Fibroblast of lung (primary cell): ENCODE data around the gene PDE5A. TPM values are rescaled to one million over a fixed set of nuclear protein-coding genes. Genes with fewer than 3 reads are reported as not detected.

ENCODE experiments used
- DNase-seq, 2 donors: peaks; one replicate each; pipeline versions ENCODE4 v3.0.0 to v3.0.0-alpha.2; 2010; ENCODE audit warnings: low read depth in 2 of 2
- H2AFZ ChIP-seq: 2 replicates; pipeline ENCODE4 v1.5.1; 2012; ENCODE audit warnings: low read length, control low read depth, inconsistent platforms
- H3K27ac ChIP-seq: 2 replicates; pipeline ENCODE4 v1.5.1; 2011; ENCODE audit warnings: low read length, control low read depth; ENCODE audit not compliant: insufficient read depth
- H3K27me3 ChIP-seq: 2 replicates; pipeline ENCODE4 v1.5.1; 2011; ENCODE audit warnings: mild to moderate bottlenecking, low read length; ENCODE audit not compliant: control insufficient read depth, insufficient read depth
- H3K36me3 ChIP-seq: 2 replicates; pipeline ENCODE4 v1.5.1; 2011; ENCODE audit warnings: low read length; ENCODE audit not compliant: control insufficient read depth, insufficient read depth
- H3K4me1 ChIP-seq: 2 replicates; pipeline ENCODE4 v1.5.1; 2011; ENCODE audit warnings: low read length; ENCODE audit not compliant: control insufficient read depth, insufficient read depth; ENCODE audit errors: extremely low read depth
- H3K4me2 ChIP-seq: 2 replicates; pipeline ENCODE4 v1.5.1; 2011; ENCODE audit warnings: low read length, control low read depth; ENCODE audit not compliant: insufficient read depth; ENCODE audit errors: extremely low read depth
- H3K4me3 ChIP-seq, 4 experiments: fragments of 200-600 bp in 1 of 4; sonication (generic) in 1 of 4; replicated peaks in 1 of 4; 2 replicates each; pipeline ENCODE4 v1.5.1; 2011 to 2016; ENCODE audit warnings: low read length in 4 of 4, low read depth in 3 of 4, mild to moderate bottlenecking in 3 of 4, control low read depth in 2 of 4, inconsistent platforms in 1 of 4, mixed read lengths in 1 of 4; ENCODE audit not compliant: insufficient read depth in 1 of 4; ENCODE audit errors: control extremely low read depth in 1 of 4
- H3K79me2 ChIP-seq: 2 replicates; pipeline ENCODE4 v1.5.1; 2012; ENCODE audit warnings: mild to moderate bottlenecking, low read length, inconsistent platforms; ENCODE audit not compliant: control insufficient read depth, insufficient read depth
- H3K9ac ChIP-seq: 2 replicates; pipeline ENCODE4 v1.5.1; 2011; ENCODE audit warnings: mild to moderate bottlenecking, low read length, control low read depth; ENCODE audit not compliant: insufficient read depth
- H3K9me3 ChIP-seq: 2 replicates; pipeline ENCODE4 v1.5.1; 2012; ENCODE audit warnings: low read depth, low read length; ENCODE audit not compliant: control insufficient read depth, insufficient read depth
- H4K20me1 ChIP-seq: 2 replicates; pipeline ENCODE4 v1.5.1; 2011; ENCODE audit warnings: low read length; ENCODE audit not compliant: control insufficient read depth, insufficient read depth; ENCODE audit errors: extremely low read depth
- CTCF ChIP-seq, 2 donors: IDR thresholded peaks in 1 of 2; conservative IDR thresholded peaks in 1 of 2; 1 replicate in 1 of 2; 2 replicates in 1 of 2; pipeline ENCODE4 v1.5.1; 2011 to 2012; ENCODE audit warnings: low read length in 2 of 2, control low read depth in 1 of 2, inconsistent platforms in 1 of 2, low read depth in 1 of 2, mild to moderate bottlenecking in 1 of 2
- EZH2 ChIP-seq: IDR thresholded peaks from 2 replicates; pipeline ENCODE4 v1.5.1; 2012; ENCODE audit warnings: low read length, control low read depth, mild to moderate bottlenecking; ENCODE audit errors: missing control alignments
- polyA plus RNA-seq, 2 donors: library from polyadenylated mRNA; depleted of rRNA in 1 of 2; stranded (reverse) in 1 of 2; unstranded in 1 of 2; fragments of >200 nt; gene quantifications; 2 replicates each; pipeline ENCODE4 v1.2.1, GENCODE V29; 2011 to 2012; ENCODE audit warnings: missing spikeins in 1 of 2
- total RNA-seq: library from RNA; depleted of rRNA; stranded (reverse); fragments of >200 nt; gene quantifications from 2 replicates; pipeline ENCODE4 v1.2.1, GENCODE V29; 2014

Gene PDE5A
- total and polyA plus RNA-seq, 2 donors (not counting 1 experiment from before 2014, with no cell fraction given), result 197 to 832 TPM

GRCh38 chr4:119623025-119623424, 5.6 kb downstream of the PDE5A start:
- Histone ChIP-seq H4K20me1 (peaks cover 2% of the 10 kb centered on the region), H3K36me3 (peaks cover 6% of the 10 kb centered on the region), H3K79me2 (peaks cover 94% of the 10 kb centered on the region), H3K4me3 (peak overlapping the region; percentile 96 to 100 (median 98)), H3K27me3 (no peaks in the 10 kb centered on the region), H3K4me1 (peaks cover 3% of the 10 kb centered on the region), H2AFZ (no peak overlapping the region), H3K9ac (no peak overlapping the region), H3K27ac (no peak overlapping the region), H3K9me3 (no peaks in the 10 kb centered on the region), H3K4me2 (peak overlapping the region; percentile 96)
- DNase-seq, result peak in 1 of 2 donors; percentile 78
- no peak for TF ChIP-seq CTCF (conservative IDR thresholded peaks at IDR 0.05 in 1 of 2, IDR thresholded peaks at IDR 0.05 in 1 of 2; ENCODE audit: low read depth in 1 of 2, low read length in 2 of 2)
- no peak for TF ChIP-seq EZH2

- Histone ChIP-seq H3K4me3 (peak overlapping the region in 1 of 4 experiments; percentile 17), H3K9ac (no peak overlapping the region), H3K4me2 (peak overlapping the region; percentile 25), H3K4me1 (peaks cover 6% of the 10 kb centered on the region), H4K20me1 (peaks cover 11% of the 10 kb centered on the region), H3K9me3 (no peaks in the 10 kb centered on the region), H2AFZ (no peak overlapping the region), H3K36me3 (peaks cover 3% of the 10 kb centered on the region), H3K79me2 (peaks cover 96% of the 10 kb centered on the region), H3K27ac (no peak overlapping the region), H3K27me3 (no peaks in the 10 kb centered on the region)
- TF ChIP-seq EZH2, result no peak
- no peak for TF ChIP-seq CTCF (conservative IDR thresholded peaks at IDR 0.05 in 1 of 2, IDR thresholded peaks at IDR 0.05 in 1 of 2; ENCODE audit: low read depth in 1 of 2, low read length in 2 of 2)
- DNase-seq, result peak in 1 of 2 donors; percentile 51
Measured at GRCh38 chr4:119615068-119615719, 13.4 kb downstream of the PDE5A start.

DNA sequence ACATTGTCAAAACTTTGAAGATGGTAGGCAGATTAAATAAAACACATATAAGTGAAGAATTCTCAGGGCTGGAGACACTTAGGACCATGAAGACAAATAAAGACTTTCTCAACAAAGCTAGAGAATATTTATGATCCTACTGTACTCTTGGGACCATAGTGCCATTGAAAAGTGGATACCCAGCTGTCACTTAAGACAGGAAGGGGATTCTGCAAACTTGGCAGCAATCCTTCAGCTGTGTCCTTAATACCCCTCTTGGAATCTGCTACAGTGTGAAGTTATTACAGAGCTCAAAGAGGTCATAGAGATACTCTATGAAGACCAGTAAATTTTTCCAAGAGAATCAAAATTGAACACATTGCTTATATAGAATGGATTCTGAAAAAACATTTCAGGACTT, 24.3 kb downstream of the PDE5A start:
- Histone ChIP-seq H3K9ac (no peak overlapping the region), H3K4me1 (peaks cover 2% of the 10 kb centered on the region), H3K9me3 (no peaks in the 10 kb centered on the region), H4K20me1 (peaks cover 17% of the 10 kb centered on the region), H3K27ac (no peak overlapping the region), H3K4me2 (no peak overlapping the region), H3K79me2 (peaks cover 90% of the 10 kb centered on the region), H2AFZ (no peak overlapping the region), H3K27me3 (no peaks in the 10 kb centered on the region), H3K36me3 (peaks cover 16% of the 10 kb centered on the region), H3K4me3 (peak overlapping the region in 2 of 4 experiments; percentile 1)
- no peak for DNase-seq
- TF ChIP-seq CTCF (conservative IDR thresholded peaks at IDR 0.05 in 1 of 2, IDR thresholded peaks at IDR 0.05 in 1 of 2; ENCODE audit: low read depth in 1 of 2, low read length in 2 of 2) (no peak), EZH2 (no peak)
